HepG2 (cell line): ENCODE data around the gene GJD4. TPM values are rescaled to one million over a fixed set of nuclear protein-coding genes. Genes with fewer than 3 reads are reported as not detected.

Source experiments
- ATAC-seq: fragments of 200-7000 bp; cut with Tn5 transposase; 3 replicates; pipeline ENCODE4 v1.9.1; 2020; ENCODE audit warnings: mild to moderate bottlenecking, moderate library complexity
- BruUV-seq: library from RNA; stranded (reverse); fragments of 400-500 nt; replicated peaks from 2 replicates; lab custom pipeline; 2021; lab: Mats Ljungman, UMichigan
- CTCF ChIA-PET: fragments of 300-600 bp; formaldehyde crosslinking; extraction: SDS; loops from one replicate; lab custom pipeline; 2021; ENCODE audit warnings: low total read pairs, inconsistent platforms, low intra/inter-chr PET ratio; lab: Yijun Ruan, JAX
- POLR2A ChIA-PET: fragments of 350-600 bp; sonication (Branson Sonifier 250); formaldehyde crosslinking; loops from one replicate; lab custom pipeline; 2020; ENCODE audit warnings: antibody characterized with exemption, inconsistent platforms; lab: Yijun Ruan, JAX
- DNase-seq: peaks from one replicate; pipeline ENCODE4 v3.0.0-alpha.2; 2015; ENCODE audit warnings: low spot score
- FAIRE-seq: peaks from 3 replicates; lab custom pipeline; 2011; peaks lifted over from hg19 to GRCh38; lab: Jason Lieb, UNC
- H2AFZ ChIP-seq: one replicate; pipeline ENCODE4 v1.6.1; 2011; ENCODE audit warnings: low read length, inconsistent platforms
- H3K27ac ChIP-seq: fragments of 300-600 bp; 3 replicates; pipeline ENCODE4 v1.8.0; 2011; ENCODE audit warnings: mixed run types, mild to moderate bottlenecking, mixed read lengths, low read length, inconsistent platforms; ENCODE audit not compliant: insufficient read depth; ENCODE audit errors: extremely low read length
- H3K27me3 ChIP-seq, 2 experiments: fragments of 200-600 bp in 1 of 2; 2 replicates in 1 of 2; 3 replicates in 1 of 2; pipeline versions ENCODE4 v1.6.0 to v1.8.0; 2011; ENCODE audit warnings: low read length in 2 of 2, mild to moderate bottlenecking in 2 of 2, moderate library complexity in 2 of 2, inconsistent platforms in 1 of 2; ENCODE audit not compliant: insufficient read depth in 2 of 2, control insufficient read depth in 1 of 2
- H3K36me3 ChIP-seq, 2 experiments: fragments of 200-600 bp in 1 of 2; replicated peaks in 1 of 2; 2 replicates in 1 of 2; 3 replicates in 1 of 2; pipeline versions ENCODE4 v1.5.1 to v1.8.0; 2011; ENCODE audit warnings: low read length in 2 of 2, inconsistent platforms in 1 of 2; ENCODE audit not compliant: insufficient read depth in 2 of 2, control insufficient read depth in 1 of 2
- H3K4me1 ChIP-seq: 2 replicates; pipeline ENCODE4 v1.5.1; 2012; ENCODE audit warnings: low read length, inconsistent platforms; ENCODE audit not compliant: insufficient read depth
- H3K4me2 ChIP-seq: 2 replicates; pipeline ENCODE4 v1.6.0; 2011; ENCODE audit warnings: low read depth, low read length, inconsistent platforms
- H3K4me3 ChIP-seq, 3 experiments: fragments of 200-600 bp in 1 of 3; sonication (generic), shearing (Covaris generic) in 1 of 3; replicated peaks in 1 of 3; 2 replicates each; pipeline ENCODE4 v1.5.1; 2011 to 2016; ENCODE audit warnings: low read length in 3 of 3, inconsistent platforms in 2 of 3, low read depth in 2 of 3, mild to moderate bottlenecking in 2 of 3, control low read depth in 1 of 3, mixed read lengths in 1 of 3; ENCODE audit not compliant: insufficient read depth in 1 of 3
- H3K79me2 ChIP-seq: one replicate; pipeline ENCODE4 v1.6.1; 2011; ENCODE audit warnings: low read length, inconsistent platforms; ENCODE audit not compliant: insufficient read depth
- H3K9ac ChIP-seq: 2 replicates; pipeline ENCODE4 v1.6.0; 2011; ENCODE audit warnings: mild to moderate bottlenecking, low read depth, low read length, inconsistent platforms; ENCODE audit not compliant: insufficient read depth
- H3K9me3 ChIP-seq: 2 replicates; pipeline ENCODE4 v1.5.1; 2012; ENCODE audit warnings: mild to moderate bottlenecking, low read length
- H4K20me1 ChIP-seq: 2 replicates; pipeline ENCODE4 v1.6.0; 2011; ENCODE audit warnings: inconsistent platforms, mild to moderate bottlenecking, low read length, moderate library complexity; ENCODE audit not compliant: insufficient read depth
- ARNT2 ChIP-seq: sonication (generic); formaldehyde crosslinking; IDR thresholded peaks from 2 replicates; pipeline ENCODE4 v1.8.0; 2022; ENCODE audit warnings: mild to moderate bottlenecking, low read depth, missing genetic modification reagents, moderate library complexity
- ATRX ChIP-seq: sonication (generic); formaldehyde crosslinking; IDR thresholded peaks from 2 replicates; pipeline ENCODE4 v1.4.0; 2020; ENCODE audit warnings: missing genetic modification reagents, borderline replicate concordance
- FOXJ3 ChIP-seq: sonication (generic); formaldehyde crosslinking; IDR thresholded peaks from 2 replicates; pipeline ENCODE4 v1.4.0; 2020; ENCODE audit warnings: missing genetic modification reagents, mild to moderate bottlenecking, borderline replicate concordance
- JUND ChIP-seq: sonication (generic); formaldehyde crosslinking; IDR thresholded peaks from 2 replicates; pipeline ENCODE4 v1.8.0; 2022; ENCODE audit warnings: mild to moderate bottlenecking, missing genetic modification reagents
- KDM3A ChIP-seq: IDR thresholded peaks from 2 replicates; pipeline ENCODE4 v1.6.1; 2018; ENCODE audit warnings: low read depth, missing compliant biosample characterization
- MXD4 ChIP-seq: IDR thresholded peaks from 2 replicates; pipeline ENCODE4 v1.6.1; 2016; ENCODE audit warnings: mild to moderate bottlenecking, missing biosample characterization, missing genetic modification reagents
- MZF1 ChIP-seq: sonication (generic); formaldehyde crosslinking; IDR thresholded peaks from 2 replicates; pipeline ENCODE4 v1.8.1; 2023; ENCODE audit warnings: mild to moderate bottlenecking, missing genetic modification reagents, borderline replicate concordance
- PCBP2 ChIP-seq: fragments of 200-400 bp; formaldehyde crosslinking; optimal IDR thresholded peaks from 2 replicates; pipeline ENCODE3; 2018; ENCODE audit warnings: low read length, low read depth; ENCODE audit not compliant: poor library complexity, severe bottlenecking
- SMARCC2 ChIP-seq: fragments of 450-650 bp; IDR thresholded peaks from 2 replicates; pipeline ENCODE4 v1.6.1; 2017; ENCODE audit warnings: antibody characterized with exemption, mild to moderate bottlenecking
- ZNF546 ChIP-seq: sonication (generic); formaldehyde crosslinking; conservative IDR thresholded peaks from 2 replicates; pipeline ENCODE4 v1.8.1; 2023; ENCODE audit warnings: mild to moderate bottlenecking, missing genetic modification reagents
- ZNF598 ChIP-seq: sonication (generic); formaldehyde crosslinking; IDR thresholded peaks from 2 replicates; pipeline ENCODE4 v1.5.1; 2020; ENCODE audit warnings: mild to moderate bottlenecking, missing genetic modification reagents, borderline replicate concordance
- ZNF670 ChIP-seq: sonication (generic); formaldehyde crosslinking; IDR thresholded peaks from 2 replicates; pipeline ENCODE4 v1.8.0; 2022; ENCODE audit warnings: mild to moderate bottlenecking, missing genetic modification reagents, borderline replicate concordance
- ZNF878 ChIP-seq: sonication (generic); formaldehyde crosslinking; IDR thresholded peaks from 2 replicates; pipeline ENCODE4 v1.8.1; 2023; ENCODE audit warnings: mild to moderate bottlenecking, missing genetic modification reagents, moderate library complexity
- in situ Hi-C: cut with HindIII; loops from 2 replicates; pipeline ENCODE4 v1.10.0; 2017; ENCODE audit warnings: low pct_unique_long_range_greater_than_20kb; ENCODE audit not compliant: extremely low pct_ligation_motif_present
- intact Hi-C: fragments of 100-400 bp; cut with micrococcal nuclease; formaldehyde crosslinking; loops from one replicate; pipeline ENCODE4 v1.10.0; 2022; ENCODE audit not compliant: unreplicated experiment
- polyA plus RNA-seq, 8 experiments: library from polyadenylated mRNA; depleted of rRNA in 3 of 8; stranded (reverse) in 7 of 8; unstranded in 1 of 8; fragments of >200 nt; fragmentation: Illumina TruSeq in 4 of 8; extraction: Trizol in 4 of 8; gene quantifications; 2 replicates each; pipeline versions ENCODE4 v1.2.1 to v1.2.3, GENCODE V29; 2011 to 2016; ENCODE audit warnings: low read depth in 4 of 8, missing spikeins in 1 of 8, mixed read lengths in 1 of 8; ENCODE audit not compliant: insufficient read depth in 1 of 8
- total RNA-seq, 5 experiments: library from RNA; depleted of rRNA; stranded (reverse); fragments of >200 nt; fragmentation: Illumina TruSeq; extraction: Trizol; gene quantifications; 2 replicates each; pipeline ENCODE4 v1.2.3, GENCODE V29; 2016; ENCODE audit warnings: low read depth in 1 of 5
- TF ChIP-seq, protein P1 (sequence below): sonication (generic); formaldehyde crosslinking; IDR thresholded peaks from 2 replicates; pipeline ENCODE4 v1.4.0; 2020; ENCODE audit warnings: missing genetic modification reagents
- TF ChIP-seq, protein P2 (sequence below): sonication (generic); formaldehyde crosslinking; IDR thresholded peaks from 2 replicates; pipeline ENCODE4 v1.4.0; 2020; ENCODE audit warnings: missing genetic modification reagents

The GJD4 gene
- total and polyA plus RNA-seq, 2 of the 13 experiments (the other 11 are each of a cell fraction or from before 2014, with no cell fraction given): not detected

DNA sequence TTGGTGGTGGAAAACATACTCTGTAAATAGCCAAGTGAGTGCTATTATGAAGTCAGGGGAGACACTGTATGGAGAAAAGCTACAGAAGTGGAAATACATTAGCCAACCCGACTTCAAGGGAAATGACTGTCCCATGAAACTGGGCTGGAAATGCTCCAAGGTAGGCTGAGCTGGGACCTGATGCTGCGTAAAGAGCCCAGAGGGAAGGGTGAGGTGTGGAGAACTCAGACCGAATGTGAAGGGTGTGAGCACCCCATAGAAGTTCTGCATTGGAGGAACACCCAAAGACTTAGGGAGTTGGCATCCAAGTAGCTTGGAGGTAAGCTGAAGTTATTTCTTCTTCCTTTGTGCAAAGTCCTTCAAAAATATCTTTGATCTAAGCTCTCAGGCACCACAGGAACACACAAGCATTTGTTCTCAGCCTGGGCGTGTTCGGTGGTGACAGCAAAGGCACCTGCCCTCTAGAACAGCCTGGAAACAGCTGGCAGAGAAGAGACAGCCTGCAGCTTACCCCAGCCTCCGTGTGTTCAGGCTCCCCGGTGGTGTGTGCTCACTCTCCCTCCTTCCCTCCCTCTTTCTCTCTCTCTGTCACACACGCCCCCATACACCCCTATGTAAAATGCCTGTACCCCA lies 19.1 kb upstream of the GJD4 start (continued):
- TF ChIP-seq, protein P1, sequence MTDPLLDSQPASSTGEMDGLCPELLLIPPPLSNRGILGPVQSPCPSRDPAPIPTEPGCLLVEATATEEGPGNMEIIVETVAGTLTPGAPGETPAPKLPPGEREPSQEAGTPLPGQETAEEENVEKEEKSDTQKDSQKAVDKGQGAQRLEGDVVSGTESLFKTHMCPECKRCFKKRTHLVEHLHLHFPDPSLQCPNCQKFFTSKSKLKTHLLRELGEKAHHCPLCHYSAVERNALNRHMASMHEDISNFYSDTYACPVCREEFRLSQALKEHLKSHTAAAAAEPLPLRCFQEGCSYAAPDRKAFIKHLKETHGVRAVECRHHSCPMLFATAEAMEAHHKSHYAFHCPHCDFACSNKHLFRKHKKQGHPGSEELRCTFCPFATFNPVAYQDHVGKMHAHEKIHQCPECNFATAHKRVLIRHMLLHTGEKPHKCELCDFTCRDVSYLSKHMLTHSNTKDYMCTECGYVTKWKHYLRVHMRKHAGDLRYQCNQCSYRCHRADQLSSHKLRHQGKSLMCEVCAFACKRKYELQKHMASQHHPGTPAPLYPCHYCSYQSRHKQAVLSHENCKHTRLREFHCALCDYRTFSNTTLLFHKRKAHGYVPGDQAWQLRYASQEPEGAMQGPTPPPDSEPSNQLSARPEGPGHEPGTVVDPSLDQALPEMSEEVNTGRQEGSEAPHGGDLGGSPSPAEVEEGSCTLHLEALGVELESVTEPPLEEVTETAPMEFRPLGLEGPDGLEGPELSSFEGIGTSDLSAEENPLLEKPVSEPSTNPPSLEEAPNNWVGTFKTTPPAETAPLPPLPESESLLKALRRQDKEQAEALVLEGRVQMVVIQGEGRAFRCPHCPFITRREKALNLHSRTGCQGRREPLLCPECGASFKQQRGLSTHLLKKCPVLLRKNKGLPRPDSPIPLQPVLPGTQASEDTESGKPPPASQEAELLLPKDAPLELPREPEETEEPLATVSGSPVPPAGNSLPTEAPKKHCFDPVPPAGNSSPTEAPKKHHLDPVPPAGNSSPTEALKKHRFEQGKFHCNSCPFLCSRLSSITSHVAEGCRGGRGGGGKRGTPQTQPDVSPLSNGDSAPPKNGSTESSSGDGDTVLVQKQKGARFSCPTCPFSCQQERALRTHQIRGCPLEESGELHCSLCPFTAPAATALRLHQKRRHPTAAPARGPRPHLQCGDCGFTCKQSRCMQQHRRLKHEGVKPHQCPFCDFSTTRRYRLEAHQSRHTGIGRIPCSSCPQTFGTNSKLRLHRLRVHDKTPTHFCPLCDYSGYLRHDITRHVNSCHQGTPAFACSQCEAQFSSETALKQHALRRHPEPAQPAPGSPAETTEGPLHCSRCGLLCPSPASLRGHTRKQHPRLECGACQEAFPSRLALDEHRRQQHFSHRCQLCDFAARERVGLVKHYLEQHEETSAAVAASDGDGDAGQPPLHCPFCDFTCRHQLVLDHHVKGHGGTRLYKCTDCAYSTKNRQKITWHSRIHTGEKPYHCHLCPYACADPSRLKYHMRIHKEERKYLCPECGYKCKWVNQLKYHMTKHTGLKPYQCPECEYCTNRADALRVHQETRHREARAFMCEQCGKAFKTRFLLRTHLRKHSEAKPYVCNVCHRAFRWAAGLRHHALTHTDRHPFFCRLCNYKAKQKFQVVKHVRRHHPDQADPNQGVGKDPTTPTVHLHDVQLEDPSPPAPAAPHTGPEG: no peak
- no peak for TF ChIP-seq ARNT2 (CRISPR knock-in tag)

DNA sequence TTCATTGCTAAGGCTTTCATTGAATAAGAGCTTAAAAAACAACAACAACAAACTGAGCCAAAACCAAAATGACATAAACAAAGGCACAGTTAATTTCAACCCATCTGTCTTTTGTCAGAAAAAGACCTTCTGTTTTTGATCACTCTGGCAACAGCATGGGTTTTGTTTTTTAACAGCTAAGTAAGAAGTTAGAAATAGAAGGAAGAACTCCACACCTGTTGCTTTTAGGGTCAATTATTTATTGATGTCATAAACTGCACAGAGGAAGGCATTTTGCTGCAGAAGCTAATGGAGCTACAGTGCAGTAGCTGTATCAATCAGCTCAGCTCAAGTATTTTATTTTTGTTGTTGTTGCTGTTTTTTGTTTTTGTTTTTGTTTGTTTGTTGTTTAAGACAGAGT lies 16.3 kb upstream of the GJD4 start:
- no peak overlapping the region for H3K27ac ChIP-seq
- H3K4me2 ChIP-seq: no peak overlapping the region
- H3K4me1 ChIP-seq: peaks cover 11% of the 10 kb centered on the region
- H3K79me2 ChIP-seq: no peaks in the 10 kb centered on the region
- in situ Hi-C loops (no loop called here), intact Hi-C loops (no loop called here)
- CTCF ChIA-PET: no interaction called here
- ATAC-seq (no peak), FAIRE-seq (no peak), DNase-seq (no peak)
- no TSS peak for BruUV-seq
- POLR2A ChIA-PET: no interaction called here
- H2AFZ ChIP-seq: no peak overlapping the region
- H3K9ac ChIP-seq: no peak overlapping the region
- H4K20me1 ChIP-seq: no peaks in the 10 kb centered on the region
- H3K27me3 ChIP-seq: peaks cover 0 to 16% of the 10 kb centered on the region in 2 experiments; a peak in 2 of 5 replicates
- H3K9me3 ChIP-seq: no peaks in the 10 kb centered on the region
- no peak overlapping the region for H3K4me3 ChIP-seq
- H3K36me3 ChIP-seq: no peaks in the 10 kb centered on the region
- no peak for TF ChIP-seq ATRX
- no peak for TF ChIP-seq KDM3A (CRISPR knock-in tag)
- TF ChIP-seq ZNF670 (CRISPR knock-in tag): no peak
- no peak for TF ChIP-seq JUND (CRISPR knock-in tag)
- TF ChIP-seq SMARCC2: no peak
- TF ChIP-seq MXD4 (CRISPR knock-in tag): no peak
- no peak for TF ChIP-seq ZNF546 (CRISPR knock-in tag)
- TF ChIP-seq ZNF878: no peak
- TF ChIP-seq PCBP2: no peak
- TF ChIP-seq, protein P2, sequence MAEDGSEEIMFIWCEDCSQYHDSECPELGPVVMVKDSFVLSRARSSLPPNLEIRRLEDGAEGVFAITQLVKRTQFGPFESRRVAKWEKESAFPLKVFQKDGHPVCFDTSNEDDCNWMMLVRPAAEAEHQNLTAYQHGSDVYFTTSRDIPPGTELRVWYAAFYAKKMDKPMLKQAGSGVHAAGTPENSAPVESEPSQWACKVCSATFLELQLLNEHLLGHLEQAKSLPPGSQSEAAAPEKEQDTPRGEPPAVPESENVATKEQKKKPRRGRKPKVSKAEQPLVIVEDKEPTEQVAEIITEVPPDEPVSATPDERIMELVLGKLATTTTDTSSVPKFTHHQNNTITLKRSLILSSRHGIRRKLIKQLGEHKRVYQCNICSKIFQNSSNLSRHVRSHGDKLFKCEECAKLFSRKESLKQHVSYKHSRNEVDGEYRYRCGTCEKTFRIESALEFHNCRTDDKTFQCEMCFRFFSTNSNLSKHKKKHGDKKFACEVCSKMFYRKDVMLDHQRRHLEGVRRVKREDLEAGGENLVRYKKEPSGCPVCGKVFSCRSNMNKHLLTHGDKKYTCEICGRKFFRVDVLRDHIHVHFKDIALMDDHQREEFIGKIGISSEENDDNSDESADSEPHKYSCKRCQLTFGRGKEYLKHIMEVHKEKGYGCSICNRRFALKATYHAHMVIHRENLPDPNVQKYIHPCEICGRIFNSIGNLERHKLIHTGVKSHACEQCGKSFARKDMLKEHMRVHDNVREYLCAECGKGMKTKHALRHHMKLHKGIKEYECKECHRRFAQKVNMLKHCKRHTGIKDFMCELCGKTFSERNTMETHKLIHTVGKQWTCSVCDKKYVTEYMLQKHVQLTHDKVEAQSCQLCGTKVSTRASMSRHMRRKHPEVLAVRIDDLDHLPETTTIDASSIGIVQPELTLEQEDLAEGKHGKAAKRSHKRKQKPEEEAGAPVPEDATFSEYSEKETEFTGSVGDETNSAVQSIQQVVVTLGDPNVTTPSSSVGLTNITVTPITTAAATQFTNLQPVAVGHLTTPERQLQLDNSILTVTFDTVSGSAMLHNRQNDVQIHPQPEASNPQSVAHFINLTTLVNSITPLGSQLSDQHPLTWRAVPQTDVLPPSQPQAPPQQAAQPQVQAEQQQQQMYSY: no peak
- no peak for TF ChIP-seq ZNF598 (CRISPR knock-in tag)
- no peak for TF ChIP-seq FOXJ3 (CRISPR knock-in tag)
- TF ChIP-seq MZF1 (CRISPR knock-in tag): no peak
